GM19438 (cell line): Measurements from ENCODE around the gene ADI1.

Experiments used
- ATAC-seq: cut with Tn5 transposase; IDR thresholded peaks from one replicate; pipeline ENCODE4 v1.9.1; 2021; ENCODE audit warnings: low read depth; ENCODE audit not compliant: unreplicated experiment

Gene ADI1

DNA sequence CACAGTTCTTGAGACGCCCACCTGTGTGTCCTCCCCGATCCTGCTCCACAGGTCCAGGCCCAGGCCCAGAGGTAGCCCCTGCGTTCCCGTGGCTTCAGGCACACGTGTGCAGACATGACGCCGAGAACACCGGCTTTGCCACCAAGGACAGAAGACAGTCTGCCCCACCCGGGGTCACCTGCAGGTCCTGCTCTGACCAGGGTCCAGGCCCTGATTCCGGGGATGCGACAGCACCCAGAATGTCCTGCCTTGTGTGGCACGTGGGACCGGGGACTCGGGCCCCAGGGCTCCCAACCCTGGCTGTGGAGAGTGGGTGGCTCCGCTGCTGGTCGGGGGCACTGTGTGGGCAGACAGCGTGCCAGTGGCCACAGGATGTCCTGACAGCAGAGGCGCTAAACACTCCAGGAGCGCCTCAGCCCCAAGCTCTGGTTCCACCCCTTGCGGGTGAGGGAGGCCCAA is 36.9 kb downstream of the ADI1 start:
- no peak for ATAC-seq

- no peak for ATAC-seq
Observed at GRCh38 chr2:3481736-3482362, 37.5 kb downstream of the ADI1 start.

DNA sequence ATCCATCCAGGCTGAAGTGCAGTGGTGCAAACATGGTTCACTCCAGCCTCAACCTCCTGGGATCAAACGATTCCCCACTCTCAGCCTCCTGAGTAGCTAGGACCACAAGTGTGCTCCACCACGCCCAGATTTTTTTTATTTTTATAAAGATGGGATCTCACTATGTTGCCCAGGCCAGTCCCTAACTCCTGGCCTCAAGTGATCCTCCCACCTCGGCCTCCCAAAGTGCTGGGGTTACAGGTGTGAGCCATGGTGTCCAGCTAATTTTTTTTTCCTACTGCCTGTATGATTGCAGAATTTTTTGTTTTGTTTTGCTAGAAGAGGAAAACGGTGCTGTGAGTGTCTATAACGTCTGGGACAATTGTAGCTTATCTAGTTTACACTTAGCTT is 38.3 kb downstream of the ADI1 start:
- no peak for ATAC-seq

DNA sequence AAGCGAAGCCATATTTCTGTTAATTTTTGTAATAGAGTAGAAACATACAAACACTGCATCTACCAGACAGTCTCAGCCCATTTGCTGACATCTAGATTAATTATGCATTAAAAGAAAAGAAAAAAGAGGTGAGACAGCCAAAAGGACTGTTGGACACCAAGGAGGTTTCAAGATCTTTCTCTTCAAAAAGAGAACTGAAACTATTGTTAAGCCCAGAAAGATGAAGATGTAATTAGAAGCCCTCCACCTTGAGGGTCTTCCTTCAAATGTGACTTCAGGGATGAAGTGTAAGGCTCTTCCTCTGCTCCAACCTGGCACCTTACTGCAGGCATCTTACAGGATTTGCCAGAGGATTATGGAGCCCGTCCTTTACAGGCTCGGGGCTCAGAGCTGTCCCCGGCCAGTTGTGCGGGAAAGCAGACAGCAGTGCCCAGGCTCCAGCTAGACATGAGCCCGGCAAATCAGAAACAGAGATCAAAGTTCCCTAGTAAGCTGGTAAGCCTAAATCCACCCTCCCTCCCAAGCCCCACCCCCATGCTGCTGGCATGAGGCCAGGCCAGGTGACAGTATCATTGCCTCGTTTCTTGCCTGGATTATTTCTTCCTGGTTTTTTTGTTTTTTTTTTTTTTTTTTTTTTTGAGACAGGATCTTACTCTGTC is 38.9 kb downstream of the ADI1 start:
- ATAC-seq, result no peak

- no peak for ATAC-seq
Observed at GRCh38 chr2:3479430-3480320, 39.7 kb downstream of the ADI1 start.

DNA sequence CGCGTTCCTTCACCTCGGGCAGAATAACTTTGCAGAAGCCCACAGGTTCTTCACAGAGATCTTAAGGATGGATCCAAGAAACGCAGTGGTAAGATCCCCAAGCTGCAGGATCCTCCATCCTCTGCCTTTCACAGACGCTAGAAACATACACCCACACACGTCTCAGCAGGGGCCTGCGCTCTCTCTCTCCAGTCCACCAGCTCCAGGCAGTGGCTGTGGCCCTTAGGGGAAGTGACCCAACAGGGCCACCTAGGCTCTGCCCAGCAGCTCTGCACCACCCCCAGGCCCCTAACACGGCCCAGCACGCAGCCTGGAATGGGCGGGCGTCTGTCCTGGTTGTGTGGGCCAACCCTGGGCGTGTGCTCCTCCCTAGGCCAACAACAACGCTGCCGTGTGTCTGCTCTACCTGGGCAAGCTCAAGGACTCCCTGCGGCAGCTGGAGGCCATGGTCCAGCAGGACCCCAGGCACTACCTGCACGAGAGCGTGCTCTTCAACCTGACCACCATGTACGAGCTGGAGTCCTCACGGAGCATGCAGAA is 40.4 kb downstream of the ADI1 start:
- no peak for ATAC-seq

DNA sequence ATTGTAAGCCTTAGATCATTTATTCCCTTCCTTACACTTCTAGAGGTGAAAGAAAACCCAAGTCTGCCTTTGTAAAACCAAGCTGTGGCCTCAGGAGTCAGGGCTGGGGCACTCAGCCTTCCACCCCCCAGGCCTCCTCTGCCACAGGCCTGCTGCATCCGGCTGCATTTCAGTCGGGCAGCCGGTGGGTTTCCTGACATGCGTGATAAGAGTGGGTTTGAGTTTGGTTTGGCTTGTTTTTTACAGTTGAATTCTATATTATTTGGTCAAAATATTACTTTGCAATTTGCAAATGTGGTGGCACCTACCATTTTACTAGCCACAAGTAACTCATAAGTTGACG is 42.4 kb downstream of the ADI1 start:
- ATAC-seq, result no peak

DNA sequence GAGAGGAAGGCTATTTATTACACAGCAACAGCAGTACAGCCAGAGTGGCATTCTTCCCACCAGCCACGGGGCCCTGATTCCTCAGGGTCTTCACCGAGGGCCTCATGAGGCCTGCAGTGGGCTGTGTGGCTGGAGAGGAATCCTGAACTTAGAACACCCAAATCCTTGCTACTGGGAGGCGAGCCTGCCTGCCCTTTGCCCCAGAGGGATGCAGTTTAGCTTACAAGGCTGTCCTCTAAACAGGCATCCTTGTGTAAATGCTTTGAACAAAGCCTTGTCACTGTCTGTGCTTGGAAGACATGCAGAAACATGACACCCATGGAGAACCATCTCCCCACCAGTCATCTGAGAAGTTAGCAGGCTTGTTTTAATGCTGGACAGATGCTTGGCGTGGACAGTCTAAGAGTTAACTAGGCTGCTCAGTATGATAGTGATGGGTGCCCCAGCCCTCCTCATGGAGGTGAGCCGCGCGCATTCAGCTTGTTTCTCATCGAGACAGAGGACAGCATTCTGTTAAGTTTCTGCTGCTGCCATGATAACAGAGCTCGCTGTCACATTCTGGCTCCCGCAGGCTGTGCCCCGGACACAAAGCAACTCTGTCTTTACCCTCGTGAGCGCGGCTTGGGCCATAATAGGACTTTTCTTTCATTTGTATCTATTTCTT is 42.9 kb downstream of the ADI1 start:
- no peak for ATAC-seq

GRCh38 chr2:3475771-3476170 is 43.6 kb downstream of the ADI1 start:
- no peak for ATAC-seq

- ATAC-seq, result no peak
Observed at GRCh38 chr2:3472966-3473365, 46.4 kb downstream of the ADI1 start.

- ATAC-seq, result no peak
Observed at GRCh38 chr2:3472296-3472695, 47.0 kb downstream of the ADI1 start.

- ATAC-seq, result no peak
Observed at GRCh38 chr2:3470856-3471737, 48.2 kb downstream of the ADI1 start.

GRCh38 chr2:3470166-3470651 is 49.1 kb downstream of the ADI1 start:
- no peak for ATAC-seq

GRCh38 chr2:3469486-3469885 is 49.8 kb downstream of the ADI1 start:
- no peak for ATAC-seq

DNA sequence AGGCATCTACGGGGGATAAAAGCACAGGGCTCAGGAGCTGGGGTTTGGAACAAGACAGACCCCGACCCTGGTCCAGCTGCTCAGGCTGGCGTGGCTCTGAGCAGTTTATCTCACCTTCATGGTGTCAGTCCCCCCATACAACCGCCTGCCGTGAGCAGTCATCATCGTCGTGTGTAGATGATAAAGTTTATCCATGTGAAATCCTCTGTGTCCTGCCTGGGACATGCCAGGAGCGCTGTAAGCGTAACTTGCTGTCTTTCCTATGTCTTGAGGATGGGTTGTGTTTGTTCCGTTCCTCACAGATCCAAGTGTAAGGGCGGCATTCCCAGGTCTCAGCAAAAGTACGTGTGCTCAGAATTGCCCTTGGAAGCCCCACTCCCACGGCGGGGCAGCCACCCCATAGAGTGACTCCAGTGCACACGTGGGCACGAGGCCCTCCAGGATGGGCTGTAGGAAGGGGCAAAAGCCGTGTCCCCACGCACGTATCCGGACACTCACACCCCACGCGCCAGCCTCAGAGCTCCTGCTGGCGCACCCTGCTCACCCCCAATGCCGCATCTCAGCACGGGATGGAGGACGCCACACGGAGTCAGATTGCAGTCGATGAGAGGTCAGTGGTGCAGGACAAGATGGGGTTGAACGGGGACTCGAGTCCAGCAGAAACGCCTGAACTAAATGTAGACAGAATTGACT is 50.9 kb downstream of the ADI1 start:
- ATAC-seq, result no peak

GRCh38 chr2:3467654-3468053 is 51.7 kb downstream of the ADI1 start:
- ATAC-seq, result no peak

DNA sequence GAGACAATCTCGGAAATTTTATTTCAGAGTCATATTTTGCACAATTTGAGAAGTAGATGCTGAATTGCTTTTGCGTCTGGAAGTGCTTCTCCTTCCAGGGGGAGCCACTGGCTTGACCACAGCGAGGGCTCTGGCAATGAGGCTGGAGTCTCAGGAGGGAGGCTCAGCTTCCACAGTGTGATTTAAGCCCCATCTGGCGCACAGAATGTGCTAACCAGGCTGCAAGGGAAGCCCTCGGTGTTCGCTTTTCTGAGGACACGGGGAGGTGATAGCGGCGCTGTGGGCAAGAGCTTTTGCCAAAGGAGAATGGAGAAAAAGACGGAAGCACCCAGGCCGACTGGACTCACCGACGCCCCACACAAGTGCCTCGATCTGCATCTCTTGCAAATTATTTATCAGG is 52.4 kb downstream of the ADI1 start:
- ATAC-seq, result no peak

- no peak for ATAC-seq
Observed at GRCh38 chr2:3466482-3466863, 52.9 kb downstream of the ADI1 start.

DNA sequence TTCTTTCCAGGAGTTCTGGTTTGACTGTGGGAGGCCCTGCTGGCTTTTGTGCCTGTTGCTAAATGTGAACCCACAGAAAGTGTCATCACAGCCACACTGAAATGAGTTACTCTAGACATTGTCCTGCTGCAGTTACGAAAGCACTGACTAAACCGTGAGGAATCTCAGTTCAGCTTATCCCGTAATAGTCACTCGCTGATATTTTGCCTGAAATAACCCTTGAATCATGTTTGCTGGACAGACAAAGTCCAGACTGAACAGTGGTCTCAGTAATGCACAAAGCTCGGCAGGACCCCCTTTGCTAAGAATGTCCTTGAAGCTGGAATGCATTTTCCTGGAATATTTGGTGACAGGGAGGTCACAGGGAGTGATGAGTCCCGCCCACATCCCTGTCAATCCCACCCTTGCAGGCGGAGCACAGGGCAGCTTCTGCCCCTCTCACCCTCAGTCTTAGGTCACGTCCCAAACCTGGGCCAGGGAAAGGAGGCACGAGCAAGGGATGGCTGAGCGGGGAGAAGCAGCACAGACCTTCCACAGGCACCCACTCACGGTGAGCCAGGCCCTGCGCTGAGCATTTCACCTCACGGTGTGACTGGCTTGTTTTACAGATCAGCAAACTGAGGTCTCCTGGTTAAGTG is 53.4 kb downstream of the ADI1 start:
- no peak for ATAC-seq
